Left ventricle myocardium inferior (tissue), 1 donor: ENCODE measurements around the gene GPX7. TPM values are rescaled to one million over a fixed set of nuclear protein-coding genes. Genes with fewer than 3 reads are reported as not detected.

Source experiments
- DNase-seq: peaks from one replicate; pipeline ENCODE4 v3.0.0-alpha.2; 2020
- H3K27ac ChIP-seq: fragments of 200-600 bp; replicated peaks from 2 replicates; pipeline ENCODE4 v1.8.0; 2021
- H3K27me3 ChIP-seq: fragments of 200-600 bp; 2 replicates; pipeline ENCODE4 v1.8.0; 2021; ENCODE audit warnings: low read depth
- H3K36me3 ChIP-seq: fragments of 200-600 bp; 2 replicates; pipeline ENCODE4 v1.8.0; 2021
- H3K4me1 ChIP-seq: fragments of 200-600 bp; 2 replicates; pipeline ENCODE4 v1.8.0; 2021
- H3K4me3 ChIP-seq: fragments of 200-600 bp; 2 replicates; pipeline ENCODE4 v1.8.0; 2021; ENCODE audit warnings: mild to moderate bottlenecking, moderate library complexity
- H3K9me3 ChIP-seq: fragments of 200-600 bp; replicated peaks from 2 replicates; pipeline ENCODE4 v1.8.0; 2021
- CTCF ChIP-seq: fragments of 200-600 bp; IDR thresholded peaks from 2 replicates; pipeline ENCODE4 v1.8.0; 2021; ENCODE audit warnings: antibody characterized with exemption, mild to moderate bottlenecking, borderline replicate concordance
- intact Hi-C: fragments of 100-400 bp; cut with micrococcal nuclease; formaldehyde crosslinking; loops from one replicate; pipeline ENCODE4 v1.11.0; 2022
- total RNA-seq: library from RNA; stranded (reverse); fragmentation: NEBNext Ultra II Directional; extraction: Animal tissue kit (Norgen Biotek cat#: 25700); gene quantifications from one replicate; pipeline ENCODE4 v1.2.1, GENCODE V29; 2021
- donor health status: DM: no; HTN: yes; CAD: no; lungs with severe emphysema.

The GPX7 gene
- total RNA-seq, 1 donor from 2014 or later, result 5.2 TPM

- H3K27me3 ChIP-seq, result no peaks in the 10 kb centered on the region
Observed at GRCh38 chr1:52614671-52615070, 12.5 kb downstream of the GPX7 start.

GRCh38 chr1:52615489-52616042, 13.4 kb downstream of the GPX7 start:
- Histone ChIP-seq H3K36me3 (peaks cover 4% of the 10 kb centered on the region), H3K4me1 (no peaks in the 10 kb centered on the region), H3K9me3 (peaks cover 4% of the 10 kb centered on the region), H3K27ac (no peak overlapping the region), H3K27me3 (no peaks in the 10 kb centered on the region), H3K4me3 (no peak overlapping the region)
- TF ChIP-seq CTCF, result no peak
- no peak for DNase-seq
- intact Hi-C loops, result no loop called here

More at GRCh38 chr1:52614671-52615070, 12.5 kb downstream of the GPX7 start:
- Histone ChIP-seq H3K9me3 (no peaks in the 10 kb centered on the region), H3K36me3 (peaks cover 5% of the 10 kb centered on the region), H3K4me3 (no peak overlapping the region), H3K27ac (no peak overlapping the region), H3K4me1 (no peaks in the 10 kb centered on the region)
- intact Hi-C loops, result no loop called here
- no peak for TF ChIP-seq CTCF
- DNase-seq, result no peak

DNA sequence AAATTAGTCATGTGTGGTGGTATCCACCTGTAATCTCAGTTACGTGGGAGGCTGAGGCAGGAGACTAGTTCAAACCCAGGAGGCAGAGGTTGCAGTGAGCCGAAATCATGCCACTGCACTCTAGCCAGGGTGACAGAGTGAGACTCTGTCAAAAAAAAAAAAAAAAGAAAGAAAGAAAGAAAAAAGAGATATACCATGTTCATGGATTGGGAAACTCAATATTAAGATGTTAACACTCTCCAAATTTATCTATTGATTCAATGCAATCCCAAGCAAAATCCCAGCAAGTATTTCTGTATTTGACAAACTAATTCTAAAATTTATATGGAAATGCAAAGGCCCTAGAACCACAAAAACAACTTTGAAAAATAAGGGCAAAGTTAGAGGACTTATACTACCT, 19.8 kb downstream of the GPX7 start:
- no peaks in the 10 kb centered on the region for H3K27me3 ChIP-seq
- H3K4me1 ChIP-seq, result no peaks in the 10 kb centered on the region
- intact Hi-C loops, result no loop called here
- no peak overlapping the region for H3K27ac ChIP-seq
- TF ChIP-seq CTCF, result no peak
- H3K36me3 ChIP-seq, result peaks cover 16% of the 10 kb centered on the region
- peaks cover 48% of the 10 kb centered on the region for H3K9me3 ChIP-seq
- DNase-seq, result no peak
- H3K4me3 ChIP-seq, result no peak overlapping the region

GRCh38 chr1:52623812-52624211, 21.6 kb downstream of the GPX7 start:
- TF ChIP-seq CTCF, result no peak
- intact Hi-C loops, result no loop called here
- H3K4me1 ChIP-seq, result no peaks in the 10 kb centered on the region

DNA sequence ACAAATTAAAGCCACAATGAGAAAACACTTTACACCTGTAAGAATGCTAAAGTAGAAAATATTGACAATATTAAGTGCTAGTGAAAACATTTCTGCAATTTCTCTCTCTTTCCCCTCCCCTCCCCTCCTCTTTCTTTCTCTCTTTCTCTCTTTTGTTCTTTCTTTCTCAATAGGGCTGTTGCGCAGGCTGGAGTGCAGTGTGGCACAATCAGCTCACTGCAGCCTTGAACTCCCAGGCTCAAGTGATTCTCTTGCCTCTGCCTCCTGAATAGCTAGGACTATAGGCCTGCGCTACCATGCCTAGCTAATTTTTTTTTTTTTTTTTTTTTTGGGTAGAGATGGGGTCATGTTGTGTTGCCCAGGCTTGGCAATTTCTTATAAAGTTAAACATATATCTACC, 24.9 kb downstream of the GPX7 start:
- peaks cover 17% of the 10 kb centered on the region for H3K27me3 ChIP-seq
- H3K9me3 ChIP-seq, result peaks cover 29% of the 10 kb centered on the region
- no peak overlapping the region for H3K4me3 ChIP-seq
- H3K36me3 ChIP-seq, result peaks cover 9% of the 10 kb centered on the region
- no peak for TF ChIP-seq CTCF
- intact Hi-C loops, result no loop called here
- H3K4me1 ChIP-seq, result peaks cover 7% of the 10 kb centered on the region
- DNase-seq, result no peak
- no peak overlapping the region for H3K27ac ChIP-seq

More at GRCh38 chr1:52623812-52624211, 21.6 kb downstream of the GPX7 start:
- peaks cover 16% of the 10 kb centered on the region for H3K36me3 ChIP-seq
- H3K27me3 ChIP-seq, result no peaks in the 10 kb centered on the region
- DNase-seq, result no peak
- H3K9me3 ChIP-seq, result peaks cover 48% of the 10 kb centered on the region
- H3K27ac ChIP-seq, result no peak overlapping the region
- no peak overlapping the region for H3K4me3 ChIP-seq
